Endothelial cell of umbilical vein (primary cell): ENCODE measurements around the gene GRID1. TPM values are rescaled to one million over a fixed set of nuclear protein-coding genes. Genes with fewer than 3 reads are reported as not detected.

Source experiments
- BruUV-seq: library from RNA; stranded (reverse); fragments of 400-500 nt; replicated peaks from 2 replicates; lab custom pipeline; 2021; lab: Mats Ljungman, UMichigan
- CTCF ChIA-PET: fragments of 300-600, 350-600 bp; sonication (Branson Sonifier 250); formaldehyde crosslinking; loops from one replicate; lab custom pipeline; 2021; ENCODE audit warnings: antibody characterized with exemption, inconsistent platforms; lab: Charles Lee
- POLR2A ChIA-PET: fragments of 300-600, 350-600 bp; sonication (Branson Sonifier 250); formaldehyde crosslinking; loops from one replicate; lab custom pipeline; 2021; ENCODE audit warnings: antibody characterized with exemption, inconsistent platforms; lab: Charles Lee
- DNase-seq: peaks from one replicate; pipeline ENCODE4 v3.0.0-alpha.2; 2011; ENCODE audit warnings: low read depth, low spot score
- FAIRE-seq: peaks from 2 replicates; lab custom pipeline; 2011; peaks lifted over from hg19 to GRCh38; lab: Jason Lieb, UNC
- H2AFZ ChIP-seq: 2 replicates; pipeline ENCODE4 v1.6.0; 2012; ENCODE audit warnings: low read depth, low read length, control low read depth, inconsistent platforms
- H3K27ac ChIP-seq: 2 replicates; pipeline ENCODE4 v1.5.1; 2011; ENCODE audit warnings: low read depth, mild to moderate bottlenecking, control low read depth, low read length, moderate library complexity; ENCODE audit not compliant: insufficient read depth
- H3K27me3 ChIP-seq, 2 experiments: 2 replicates each; pipeline versions ENCODE4 v1.6.0 to v1.6.1; 2011; ENCODE audit warnings: low read length in 2 of 2, mixed read lengths in 1 of 2; ENCODE audit not compliant: control insufficient read depth in 2 of 2, insufficient read depth in 2 of 2
- H3K36me3 ChIP-seq, 2 experiments: 2 replicates in 1 of 2; 3 replicates in 1 of 2; pipeline ENCODE4 v1.5.1; 2011; ENCODE audit warnings: low read length in 2 of 2, mild to moderate bottlenecking in 1 of 2, moderate library complexity in 1 of 2; ENCODE audit not compliant: control insufficient read depth in 2 of 2, insufficient read depth in 2 of 2; ENCODE audit errors: extremely low read depth in 1 of 2
- H3K4me1 ChIP-seq: 3 replicates; pipeline ENCODE4 v1.5.1; 2011; ENCODE audit warnings: mild to moderate bottlenecking, low read length; ENCODE audit not compliant: control insufficient read depth, insufficient read depth; ENCODE audit errors: extremely low read depth
- H3K4me2 ChIP-seq: 2 replicates; pipeline ENCODE4 v1.6.1; 2011; ENCODE audit warnings: low read length, control low read depth, mixed read lengths; ENCODE audit not compliant: insufficient read depth
- H3K4me3 ChIP-seq, 3 experiments: fragments of 200-600 bp in 1 of 3; sonication (generic), shearing (Covaris generic) in 1 of 3; replicated peaks in 1 of 3; 2 replicates each; pipeline ENCODE4 v1.5.1; 2011 to 2016; ENCODE audit warnings: control low read depth in 3 of 3, low read length in 3 of 3, mild to moderate bottlenecking in 2 of 3, inconsistent platforms in 1 of 3, low read depth in 1 of 3, moderate library complexity in 1 of 3; ENCODE audit not compliant: insufficient read depth in 1 of 3
- H3K79me2 ChIP-seq: 2 replicates; pipeline ENCODE4 v1.6.0; 2012; ENCODE audit warnings: low read length, inconsistent platforms; ENCODE audit not compliant: control insufficient read depth, insufficient read depth
- H3K9ac ChIP-seq: replicated peaks from 2 replicates; pipeline ENCODE3; 2011; ENCODE audit warnings: low read length, control low read depth; ENCODE audit not compliant: insufficient read depth; ENCODE audit errors: extremely low read depth
- H3K9me1 ChIP-seq: replicated peaks from 3 replicates; pipeline ENCODE4 v1.6.0; 2011; ENCODE audit warnings: mild to moderate bottlenecking, low read length; ENCODE audit not compliant: control insufficient read depth, insufficient read depth; ENCODE audit errors: extremely low read depth
- H3K9me3 ChIP-seq: replicated peaks from 2 replicates; pipeline ENCODE4 v1.5.1; 2012; ENCODE audit warnings: low read length, inconsistent platforms; ENCODE audit not compliant: control insufficient read depth, insufficient read depth
- H4K20me1 ChIP-seq: replicated peaks from 2 replicates; pipeline ENCODE3; 2011; ENCODE audit warnings: mild to moderate bottlenecking, low read length; ENCODE audit not compliant: control insufficient read depth, insufficient read depth; ENCODE audit errors: extremely low read depth
- EZH2 ChIP-seq: IDR thresholded peaks from 2 replicates; pipeline ENCODE4 v1.6.1; 2012; ENCODE audit warnings: borderline replicate concordance, low read depth, mild to moderate bottlenecking, moderate library complexity, low read length, inconsistent platforms; ENCODE audit not compliant: severe bottlenecking
- FOS ChIP-seq: IDR thresholded peaks from 2 replicates; pipeline ENCODE4 v1.6.1; 2011; ENCODE audit warnings: mild to moderate bottlenecking, low read length, moderate library complexity, borderline replicate concordance; ENCODE audit not compliant: insufficient read depth
- GATA2 ChIP-seq: IDR thresholded peaks from 2 replicates; pipeline ENCODE4 v1.7.0; 2011; ENCODE audit warnings: low read depth, mild to moderate bottlenecking, moderate library complexity, mixed read lengths, low read length; ENCODE audit not compliant: insufficient read length, insufficient read depth
- JUN ChIP-seq: IDR thresholded peaks from 2 replicates; pipeline ENCODE4 v1.6.1; 2011; ENCODE audit warnings: borderline replicate concordance, low read depth; ENCODE audit not compliant: insufficient read length, insufficient read depth
- MYC ChIP-seq: IDR thresholded peaks from one replicate; pipeline ENCODE4 v1.6.1; 2011; ENCODE audit warnings: mild to moderate bottlenecking, low read depth, low read length
- POLR2A ChIP-seq: IDR thresholded peaks from 2 replicates; pipeline ENCODE4 v1.6.1; 2012; ENCODE audit warnings: low read depth, mild to moderate bottlenecking, control low read depth, low read length
- POLR2AphosphoS5 ChIP-seq: IDR thresholded peaks from 2 replicates; pipeline ENCODE4 v1.6.1; 2012; ENCODE audit warnings: low read depth, mild to moderate bottlenecking, control low read depth, low read length, moderate library complexity; ENCODE audit not compliant: insufficient read depth
- dilution Hi-C: fragments of 300-500 bp; cut with MboI; formaldehyde crosslinking; loops from one replicate; pipeline ENCODE4 v1.15.0; 2019; ENCODE audit warnings: low sequenced_read_pairs; ENCODE audit not compliant: extremely low pct_ligation_motif_present
- intact Hi-C: fragments of 100-400 bp; cut with micrococcal nuclease; formaldehyde crosslinking; loops from one replicate; pipeline ENCODE4 v1.10.0; 2022
- polyA plus RNA-seq, 4 experiments: library from polyadenylated mRNA; depleted of rRNA in 3 of 4; stranded (reverse) in 3 of 4; unstranded in 1 of 4; fragments of >200 nt; gene quantifications; 2 replicates each; pipeline versions ENCODE4 v1.2.1 to v1.2.3, GENCODE V29; 2011 to 2012; ENCODE audit warnings: missing spikeins in 1 of 4
- total RNA-seq: library from RNA; stranded (reverse); gene quantifications from 2 replicates; pipeline ENCODE4 v1.2.3, GENCODE V29; 2021
- TF ChIP-seq, protein P1 (sequence below): IDR thresholded peaks from 2 replicates; pipeline ENCODE4 v1.6.1; 2011; ENCODE audit not compliant: insufficient read depth, insufficient read length
- TF ChIP-seq, protein P2 (sequence below), 2 donors: IDR thresholded peaks; 1 replicate in 1 of 2; 2 replicates in 1 of 2; pipeline ENCODE4 v1.5.1; 2011; ENCODE audit warnings: low read length in 2 of 2, mild to moderate bottlenecking in 2 of 2, moderate library complexity in 2 of 2, control low read depth in 1 of 2, inconsistent platforms in 1 of 2, low read depth in 1 of 2; ENCODE audit not compliant: insufficient read depth in 1 of 2; ENCODE audit errors: extremely low read depth in 1 of 2

Gene GRID1
- total and polyA plus RNA-seq, 2 donors (not counting 3 experiments of a cell fraction or from before 2014, with no cell fraction given) = not detected

DNA sequence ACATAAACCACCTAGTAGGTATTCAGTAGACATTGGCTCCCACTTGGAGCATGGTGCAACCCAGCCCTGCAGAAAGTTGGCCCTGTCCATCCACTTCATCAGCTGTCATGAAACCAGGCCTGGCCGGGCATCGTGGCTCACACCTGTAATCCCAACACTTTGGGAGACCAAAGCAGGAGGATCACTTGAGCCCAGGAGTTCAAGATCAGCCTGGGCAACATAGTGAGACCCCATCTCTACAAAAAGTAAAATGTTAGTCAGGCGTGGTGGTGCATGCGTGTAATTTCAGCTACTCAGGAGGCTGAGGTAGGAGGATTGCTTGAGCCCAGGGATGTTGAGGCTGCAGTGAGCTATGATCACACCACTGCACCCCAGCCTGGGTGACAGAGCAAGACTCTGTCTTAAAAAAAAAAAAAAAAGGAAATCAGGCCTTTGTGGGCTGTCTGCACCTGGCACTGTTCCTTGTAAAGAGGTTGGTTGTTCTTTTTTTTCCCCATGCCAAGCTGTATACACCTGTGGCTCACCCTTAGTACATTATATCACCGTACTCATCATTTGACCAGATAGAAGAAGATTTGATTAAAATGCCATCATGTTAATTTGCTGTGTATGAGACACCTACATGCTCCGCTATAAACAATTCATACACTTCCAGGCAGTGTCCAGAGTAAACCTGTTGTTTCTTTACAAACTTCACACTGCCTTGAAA is 45.4 kb upstream of the GRID1 start:
- FAIRE-seq (no peak), DNase-seq (no peak)
- no peaks in the 10 kb centered on the region for H3K36me3 ChIP-seq
- H3K9ac ChIP-seq = no peak overlapping the region
- no peak for TF ChIP-seq POLR2AphosphoS5
- TF ChIP-seq POLR2A = no peak
- no peak for TF ChIP-seq EZH2
- TF ChIP-seq, protein P1, sequence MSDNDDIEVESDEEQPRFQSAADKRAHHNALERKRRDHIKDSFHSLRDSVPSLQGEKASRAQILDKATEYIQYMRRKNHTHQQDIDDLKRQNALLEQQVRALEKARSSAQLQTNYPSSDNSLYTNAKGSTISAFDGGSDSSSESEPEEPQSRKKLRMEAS = no peak
- no peak for TF ChIP-seq JUN
- no peak for TF ChIP-seq MYC
- TF ChIP-seq, protein P2, sequence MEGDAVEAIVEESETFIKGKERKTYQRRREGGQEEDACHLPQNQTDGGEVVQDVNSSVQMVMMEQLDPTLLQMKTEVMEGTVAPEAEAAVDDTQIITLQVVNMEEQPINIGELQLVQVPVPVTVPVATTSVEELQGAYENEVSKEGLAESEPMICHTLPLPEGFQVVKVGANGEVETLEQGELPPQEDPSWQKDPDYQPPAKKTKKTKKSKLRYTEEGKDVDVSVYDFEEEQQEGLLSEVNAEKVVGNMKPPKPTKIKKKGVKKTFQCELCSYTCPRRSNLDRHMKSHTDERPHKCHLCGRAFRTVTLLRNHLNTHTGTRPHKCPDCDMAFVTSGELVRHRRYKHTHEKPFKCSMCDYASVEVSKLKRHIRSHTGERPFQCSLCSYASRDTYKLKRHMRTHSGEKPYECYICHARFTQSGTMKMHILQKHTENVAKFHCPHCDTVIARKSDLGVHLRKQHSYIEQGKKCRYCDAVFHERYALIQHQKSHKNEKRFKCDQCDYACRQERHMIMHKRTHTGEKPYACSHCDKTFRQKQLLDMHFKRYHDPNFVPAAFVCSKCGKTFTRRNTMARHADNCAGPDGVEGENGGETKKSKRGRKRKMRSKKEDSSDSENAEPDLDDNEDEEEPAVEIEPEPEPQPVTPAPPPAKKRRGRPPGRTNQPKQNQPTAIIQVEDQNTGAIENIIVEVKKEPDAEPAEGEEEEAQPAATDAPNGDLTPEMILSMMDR (IDR thresholded peaks at IDR 0.05; ENCODE audit: extremely low read depth in 1 of 2, insufficient read depth in 1 of 2, low read depth in 1 of 2, low read length in 2 of 2) = no peak
- no peak for TF ChIP-seq FOS
- TF ChIP-seq GATA2 = no peak
- intact Hi-C loops (no loop called here), dilution Hi-C loops (no loop called here)
- no peak overlapping the region for H2AFZ ChIP-seq
- peaks cover 17% of the 10 kb centered on the region for H3K4me1 ChIP-seq
- H3K79me2 ChIP-seq = no peaks in the 10 kb centered on the region
- H4K20me1 ChIP-seq = no peaks in the 10 kb centered on the region
- no peak overlapping the region for H3K4me2 ChIP-seq
- ChIA-PET POLR2A (interaction anchor here (0.9 kb wide), 1 partner anchor 110 kb away, joined by 6 read pairs; no protein-coding TSS in a partner anchor), CTCF (interaction anchor here (1.0 to 5.5 kb wide), 3 partner anchors 11 to 173 kb away, joined by 3 to 53 read pairs (median 12); no protein-coding TSS in a partner anchor)
- no peak overlapping the region for H3K4me3 ChIP-seq
- BruUV-seq = no TSS peak
- peak overlapping the region; percentile 73 for H3K27ac ChIP-seq
- H3K27me3 ChIP-seq = peaks cover 0 to 2% of the 10 kb centered on the region in 2 experiments
- no peaks in the 10 kb centered on the region for H3K9me3 ChIP-seq
- no peaks in the 10 kb centered on the region for H3K9me1 ChIP-seq
